ENCODE data around the gene STAG1. TPM values are rescaled to one million over a fixed set of nuclear protein-coding genes. Genes with fewer than 3 reads are reported as not detected.
"Not testable (repeated sequence)": the region's sequence is repeated elsewhere in the genome, so short reads cannot be mapped to it uniquely, and the experiment has no call there.

The STAG1 gene
- total RNA-seq, result 10 to 100 TPM; 48.0 to 62.3 TPM

GRCh38 chr3:136752172-136752421 lies at the start of gene STAG1:
Gene STAG1 (minus strand): TSS chr3:136752378. CDS start chr3:136630898, 121,480 bp downstream.
- Mint-ChIP-seq H3K27me3 (no peaks in the 10 kb centered on the region), H3K27ac (peak within 1 kb of the TSS; percentile 96), H3K9me3 (no peaks in the 10 kb centered on the region), H3K4me3 (peak within 1 kb of the TSS; percentile 96), H3K4me1 (peaks cover 32% of the 10 kb centered on the region), H3K36me3 (ENCODE audit: low read depth) (peaks cover 27% of the 10 kb centered on the region)
- ATAC-seq (replicated peaks), result no peak

DNA sequence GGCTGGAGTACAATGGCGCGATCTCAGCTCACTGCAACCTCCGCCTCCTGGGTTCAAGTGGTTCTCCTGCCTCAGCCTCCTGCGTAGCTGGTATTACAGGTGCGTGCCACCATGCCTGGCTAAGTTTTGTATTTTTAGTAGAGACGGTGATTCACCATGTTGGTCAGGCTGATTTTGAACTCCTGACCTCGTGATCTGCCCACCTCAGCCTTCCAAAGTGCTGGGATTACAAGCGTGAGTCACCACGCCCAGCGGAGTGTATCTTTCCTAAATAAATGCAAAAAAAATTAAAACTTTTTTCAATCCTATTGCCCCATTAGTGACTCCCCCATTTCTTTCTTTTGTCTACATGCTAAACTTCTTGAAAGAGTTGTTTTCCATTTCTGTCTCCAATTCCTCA lies 49.0 kb upstream of the STAG1 start:
- H3K36me3 Mint-ChIP-seq (ENCODE audit: low read depth); H3K4me1 Mint-ChIP-seq; H3K4me3 Mint-ChIP-seq; H3K27me3 Mint-ChIP-seq; ATAC-seq (replicated peaks); H3K27ac Mint-ChIP-seq; H3K9me3 Mint-ChIP-seq: not testable (repeated sequence)

GRCh38 chr3:136792556-136793330 lies 40.6 kb upstream of the STAG1 start:
- Mint-ChIP-seq H3K27ac (no peak overlapping the region), H3K36me3 (ENCODE audit: low read depth) (no peaks in the 10 kb centered on the region), H3K9me3 (no peaks in the 10 kb centered on the region), H3K27me3 (peaks cover 3% of the 10 kb centered on the region), H3K4me1 (no peaks in the 10 kb centered on the region), H3K4me3 (no peak overlapping the region)
- no peak for ATAC-seq (replicated peaks)

DNA sequence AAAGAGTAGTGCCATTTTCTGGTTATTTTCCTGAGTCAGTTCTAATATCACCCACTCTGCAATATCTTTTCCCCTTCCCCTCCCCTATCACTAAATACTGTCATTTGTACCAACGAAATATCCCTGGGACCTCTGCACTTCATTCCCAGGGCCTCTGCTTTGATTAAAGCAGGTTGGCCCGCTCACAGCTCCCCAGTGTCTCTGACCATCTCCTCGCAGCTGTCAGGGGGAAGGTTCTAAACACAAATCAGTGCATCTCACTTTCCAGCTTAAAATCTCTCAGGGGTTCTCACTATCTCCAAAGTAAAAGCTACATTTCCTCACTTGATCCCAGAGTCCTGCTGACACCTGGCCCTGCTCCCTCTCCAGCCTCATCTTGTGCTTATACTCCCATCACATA lies 38.6 kb upstream of the STAG1 start:
- Mint-ChIP-seq H3K27me3 (peaks cover 3% of the 10 kb centered on the region), H3K4me3 (no peak overlapping the region), H3K36me3 (ENCODE audit: low read depth) (no peaks in the 10 kb centered on the region), H3K4me1 (peaks cover 10% of the 10 kb centered on the region), H3K27ac (no peak overlapping the region), H3K9me3 (no peaks in the 10 kb centered on the region)
- ATAC-seq (replicated peaks), result no peak

DNA sequence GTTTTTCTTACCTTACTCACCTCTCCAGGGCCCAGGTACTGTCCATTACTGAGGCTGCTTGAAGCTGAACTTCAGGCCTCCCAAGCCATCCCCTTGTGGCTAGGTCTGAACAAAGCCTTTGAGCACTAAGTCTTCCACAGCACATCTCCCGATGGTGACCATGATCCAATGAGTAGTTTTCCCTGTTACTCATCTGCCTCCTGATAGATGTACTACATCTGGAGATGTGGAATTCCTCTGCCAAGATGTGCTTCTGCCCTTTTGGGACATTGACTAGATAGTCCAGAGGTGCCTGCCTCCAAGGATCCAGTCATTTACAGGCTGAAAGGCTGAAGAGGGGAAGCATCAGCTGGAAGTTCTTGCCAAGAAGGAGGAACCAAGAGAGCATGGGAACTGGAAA lies 37.8 kb upstream of the STAG1 start:
- H3K4me1 Mint-ChIP-seq, result peaks cover 10% of the 10 kb centered on the region
- ATAC-seq (replicated peaks), result no peak
- H3K9me3 Mint-ChIP-seq, result no peaks in the 10 kb centered on the region

DNA sequence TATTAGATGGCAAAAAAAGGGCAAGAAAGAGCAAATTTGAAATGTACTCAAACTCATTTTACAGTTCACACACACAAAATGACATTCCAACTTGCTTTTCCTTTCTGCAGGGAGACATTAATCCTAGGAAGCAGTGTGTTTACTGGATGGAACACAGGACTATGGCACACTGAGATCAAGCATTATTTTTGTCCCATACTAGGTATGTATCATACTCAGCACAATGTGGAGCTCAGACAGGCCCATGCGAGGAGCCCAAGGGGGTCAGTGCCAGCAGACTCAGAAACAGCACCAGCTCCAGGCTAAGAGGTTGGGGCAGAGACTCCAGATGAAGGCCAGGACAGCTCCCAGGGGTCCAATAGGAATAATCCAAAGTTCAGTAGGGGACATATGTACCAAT lies 36.0 kb upstream of the STAG1 start:
- ATAC-seq (replicated peaks), result no peak
- Mint-ChIP-seq H3K27me3 (no peaks in the 10 kb centered on the region), H3K4me3 (no peak overlapping the region), H3K9me3 (no peaks in the 10 kb centered on the region), H3K4me1 (peaks cover 10% of the 10 kb centered on the region), H3K27ac (no peak overlapping the region), H3K36me3 (ENCODE audit: low read depth) (no peaks in the 10 kb centered on the region)

More for the DNA sequence above, 37.8 kb upstream of the STAG1 start:
- Mint-ChIP-seq H3K36me3 (ENCODE audit: low read depth) (no peaks in the 10 kb centered on the region), H3K27me3 (peaks cover 3% of the 10 kb centered on the region), H3K27ac (no peak overlapping the region), H3K4me3 (no peak overlapping the region)

DNA sequence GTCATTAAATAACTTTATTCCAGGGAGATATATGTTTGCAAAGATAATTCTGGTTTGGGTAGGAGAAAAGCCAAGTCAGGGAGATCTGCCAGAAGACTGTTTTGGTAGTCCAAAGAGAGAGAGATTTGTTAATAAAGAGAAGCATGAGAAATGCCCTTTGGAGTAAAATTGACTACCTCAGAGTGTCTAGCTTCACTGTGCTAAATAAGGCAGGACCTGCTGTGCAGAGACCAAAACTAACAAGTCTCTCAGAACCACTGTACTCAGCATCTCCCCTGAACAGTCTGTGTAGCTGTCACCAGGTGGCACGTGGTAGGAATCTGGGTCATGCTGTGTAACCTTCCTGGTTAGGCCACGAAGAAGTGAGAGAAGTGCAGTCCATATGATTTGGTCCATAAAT lies 35.2 kb upstream of the STAG1 start:
- no peaks in the 10 kb centered on the region for H3K9me3 Mint-ChIP-seq
- peaks cover 10% of the 10 kb centered on the region for H3K4me1 Mint-ChIP-seq
- no peaks in the 10 kb centered on the region for H3K36me3 Mint-ChIP-seq (ENCODE audit: low read depth)
- H3K4me3 Mint-ChIP-seq, result peak overlapping the region; percentile 21
- H3K27ac Mint-ChIP-seq, result peak overlapping the region; percentile 57
- peak; percentile 96 for ATAC-seq (replicated peaks)
- H3K27me3 Mint-ChIP-seq, result no peaks in the 10 kb centered on the region

GRCh38 chr3:136783708-136784191 lies 31.6 kb upstream of the STAG1 start:
- no peak for ATAC-seq (replicated peaks)
- peaks cover 10% of the 10 kb centered on the region for H3K4me1 Mint-ChIP-seq
- no peaks in the 10 kb centered on the region for H3K36me3 Mint-ChIP-seq (ENCODE audit: low read depth)
- H3K27me3 Mint-ChIP-seq, result no peaks in the 10 kb centered on the region
- no peaks in the 10 kb centered on the region for H3K9me3 Mint-ChIP-seq
- H3K4me3 Mint-ChIP-seq, result no peak overlapping the region
- H3K27ac Mint-ChIP-seq, result no peak overlapping the region

DNA sequence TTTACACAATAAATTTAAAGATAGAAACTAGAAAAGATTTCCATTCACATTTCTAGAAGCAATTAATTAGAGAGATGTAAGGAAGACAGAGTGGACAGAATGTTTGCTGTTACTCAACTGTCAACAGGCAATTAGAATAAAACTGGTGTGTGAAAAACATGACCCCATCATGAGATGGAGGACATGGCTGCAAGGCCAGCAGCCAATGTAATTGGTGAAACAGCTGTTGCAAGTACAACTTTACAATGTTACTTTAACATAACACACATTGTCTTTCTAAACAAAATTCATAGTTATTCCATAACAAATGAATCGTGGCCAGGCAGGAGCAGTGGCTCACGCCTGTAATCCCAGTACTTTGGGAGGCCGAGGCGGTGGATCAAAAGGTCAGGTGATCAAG lies 28.6 kb upstream of the STAG1 start:
- Mint-ChIP-seq H3K36me3 (ENCODE audit: low read depth) (no peaks in the 10 kb centered on the region), H3K4me3 (no peak overlapping the region), H3K4me1 (no peaks in the 10 kb centered on the region), H3K27me3 (no peaks in the 10 kb centered on the region), H3K9me3 (no peaks in the 10 kb centered on the region), H3K27ac (no peak overlapping the region)
- ATAC-seq (replicated peaks), result no peak

- H3K4me1 Mint-ChIP-seq, result no peaks in the 10 kb centered on the region
Measured at GRCh38 chr3:136778865-136779264, 26.7 kb upstream of the STAG1 start.

GRCh38 chr3:136772709-136773108 lies 20.5 kb upstream of the STAG1 start:
- no peaks in the 10 kb centered on the region for H3K9me3 Mint-ChIP-seq
- no peaks in the 10 kb centered on the region for H3K27me3 Mint-ChIP-seq
- H3K4me1 Mint-ChIP-seq, result no peaks in the 10 kb centered on the region
- no peak overlapping the region for H3K27ac Mint-ChIP-seq
- ATAC-seq (replicated peaks), result no peak
- no peak overlapping the region for H3K4me3 Mint-ChIP-seq
- H3K36me3 Mint-ChIP-seq (ENCODE audit: low read depth), result no peaks in the 10 kb centered on the region

More at GRCh38 chr3:136778865-136779264, 26.7 kb upstream of the STAG1 start:
- no peak for ATAC-seq (replicated peaks)
- no peaks in the 10 kb centered on the region for H3K9me3 Mint-ChIP-seq
- H3K4me3 Mint-ChIP-seq, result no peak overlapping the region
- no peak overlapping the region for H3K27ac Mint-ChIP-seq
- H3K27me3 Mint-ChIP-seq, result no peaks in the 10 kb centered on the region
- H3K36me3 Mint-ChIP-seq (ENCODE audit: low read depth), result no peaks in the 10 kb centered on the region

GRCh38 chr3:136758160-136759102 lies 6.3 kb upstream of the STAG1 start:
- H3K36me3 Mint-ChIP-seq (ENCODE audit: low read depth); ATAC-seq (replicated peaks); H3K27me3 Mint-ChIP-seq; H3K4me3 Mint-ChIP-seq; H3K9me3 Mint-ChIP-seq; H3K27ac Mint-ChIP-seq: not testable (repeated sequence)
- peaks cover 16% of the 10 kb centered on the region for H3K4me1 Mint-ChIP-seq

DNA sequence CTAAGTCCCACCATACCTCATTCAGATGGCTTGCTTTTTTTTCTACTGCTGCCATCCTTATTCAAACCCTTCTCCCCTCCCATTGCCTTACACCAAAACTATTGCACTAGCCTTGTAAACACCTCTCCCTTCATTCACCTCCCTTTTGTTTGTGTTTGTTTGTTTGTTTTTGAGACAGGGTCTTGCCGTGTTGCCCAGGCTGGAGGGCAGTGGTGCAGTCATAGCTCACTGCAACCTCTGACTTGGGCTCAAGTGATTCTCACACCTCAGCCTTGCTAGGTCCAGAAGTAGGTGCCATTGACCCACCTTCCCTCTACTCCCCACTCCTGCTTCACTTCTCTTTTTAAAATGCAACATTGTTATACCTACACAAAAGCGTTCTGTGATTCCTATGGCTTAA lies 3.0 kb upstream of the STAG1 start:
- Mint-ChIP-seq H3K4me1 (peaks cover 25% of the 10 kb centered on the region), H3K9me3 (no peaks in the 10 kb centered on the region), H3K36me3 (ENCODE audit: low read depth) (peaks cover 16% of the 10 kb centered on the region), H3K27me3 (no peaks in the 10 kb centered on the region), H3K27ac (peak overlapping the region; percentile 68), H3K4me3 (peak overlapping the region; percentile 8)
- ATAC-seq (replicated peaks), result no peak

- Mint-ChIP-seq H3K4me1 (peaks cover 32% of the 10 kb centered on the region), H3K4me3 (peak overlapping the region; percentile 93), H3K36me3 (ENCODE audit: low read depth) (peaks cover 27% of the 10 kb centered on the region), H3K9me3 (no peaks in the 10 kb centered on the region), H3K27me3 (no peaks in the 10 kb centered on the region), H3K27ac (peak overlapping the region; percentile 96)
- ATAC-seq (replicated peaks), result no peak
Measured at GRCh38 chr3:136753326-136753939, 1.3 kb upstream of the STAG1 start.

Data from activated T-helper 17 cell treated with anti-CD3 and anti-CD28 coated beads, Interleukin-2, amount 50 U/mL, for 72 hours (primary cell).